Measurements from ENCODE around the gene AQP12B. TPM values are rescaled to one million over a fixed set of nuclear protein-coding genes. Genes with fewer than 3 reads are reported as not detected.

Gene AQP12B
- total RNA-seq, 2 donors from 2014 or later = not detected

DNA sequence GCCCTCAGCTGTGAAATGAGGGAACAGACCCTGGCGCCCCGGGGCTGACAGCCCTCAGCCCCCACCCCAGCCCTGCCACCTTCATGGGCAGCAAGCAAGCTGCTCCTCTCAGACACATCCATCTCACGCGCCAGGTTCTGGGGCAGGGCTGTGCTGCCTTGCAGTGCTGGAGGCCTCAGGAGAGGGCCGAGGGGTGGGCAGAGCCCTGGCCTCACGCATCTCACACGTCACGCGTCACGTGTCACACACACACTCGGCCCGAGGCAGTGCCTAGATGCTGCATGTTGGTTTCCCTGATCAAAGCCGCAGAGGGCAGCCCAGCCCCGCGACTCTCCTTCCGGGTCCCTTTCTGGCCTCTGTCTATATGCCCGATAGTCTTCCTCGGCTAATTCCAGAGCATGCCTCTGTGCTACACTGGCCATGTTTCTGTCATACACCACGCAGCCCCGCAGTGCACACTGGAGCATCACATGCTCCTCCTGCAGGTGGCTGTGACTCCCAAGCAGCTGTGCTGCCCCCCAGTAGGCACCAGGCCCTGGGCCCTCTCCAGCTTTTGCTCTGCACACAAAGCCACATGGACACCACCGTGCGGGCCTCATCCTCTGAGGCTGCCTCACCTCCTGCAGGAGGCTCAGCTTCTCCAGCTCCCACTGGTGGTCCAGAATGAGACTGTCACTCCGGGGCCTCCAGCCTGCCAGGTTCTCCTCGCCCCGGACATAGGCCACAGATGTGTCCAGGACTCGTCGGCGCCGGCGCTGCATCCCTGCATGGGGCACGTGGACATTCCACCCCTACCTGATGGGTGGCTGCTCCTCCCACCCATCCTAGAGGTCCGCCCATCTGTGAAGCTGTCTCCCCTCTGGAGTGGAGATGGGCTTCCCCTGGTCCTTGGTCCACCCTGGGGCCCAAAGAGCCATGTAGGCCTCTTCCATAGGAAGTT, 40.4 kb upstream of the AQP12B start:
- H3K9me3 Mint-ChIP-seq = no peaks in the 10 kb centered on the region
- H3K27ac Mint-ChIP-seq = no peak overlapping the region
- no peaks in the 10 kb centered on the region for H3K4me1 Mint-ChIP-seq (ENCODE audit: low read depth in 2 of 2)
- no peak for DNase-seq (ENCODE audit: low spot score)
- no peak for ATAC-seq
- no peak overlapping the region for H3K4me3 Mint-ChIP-seq
- H3K36me3 Mint-ChIP-seq = no peaks in the 10 kb centered on the region
- no peaks in the 10 kb centered on the region for H3K27me3 Mint-ChIP-seq

DNA sequence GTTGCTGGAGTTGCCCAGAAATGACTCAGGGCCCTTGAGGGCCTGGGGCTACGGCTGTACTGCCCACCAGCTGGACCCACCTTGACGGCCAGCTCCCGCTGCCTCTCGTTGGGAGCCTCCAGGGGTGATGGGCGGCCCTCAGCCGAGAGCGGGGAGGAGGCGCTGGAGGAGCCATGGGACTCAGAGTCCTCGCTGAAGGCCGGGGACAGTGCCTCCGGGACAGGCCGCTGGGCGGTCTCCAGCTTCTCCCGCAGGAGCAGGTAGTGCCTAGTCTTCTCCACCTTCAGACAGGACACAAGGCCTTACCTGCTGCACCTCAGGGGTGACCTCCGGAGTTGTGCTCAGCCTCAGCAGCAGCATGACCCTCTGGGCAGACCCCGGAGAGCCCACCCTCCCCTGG, 39.7 kb upstream of the AQP12B start:
- Mint-ChIP-seq H3K36me3 (no peaks in the 10 kb centered on the region), H3K4me3 (no peak overlapping the region), H3K27me3 (no peaks in the 10 kb centered on the region), H3K9me3 (no peaks in the 10 kb centered on the region), H3K27ac (no peak overlapping the region), H3K4me1 (ENCODE audit: low read depth in 2 of 2) (no peaks in the 10 kb centered on the region)
- ATAC-seq (no peak), DNase-seq (ENCODE audit: low spot score) (no peak)

DNA sequence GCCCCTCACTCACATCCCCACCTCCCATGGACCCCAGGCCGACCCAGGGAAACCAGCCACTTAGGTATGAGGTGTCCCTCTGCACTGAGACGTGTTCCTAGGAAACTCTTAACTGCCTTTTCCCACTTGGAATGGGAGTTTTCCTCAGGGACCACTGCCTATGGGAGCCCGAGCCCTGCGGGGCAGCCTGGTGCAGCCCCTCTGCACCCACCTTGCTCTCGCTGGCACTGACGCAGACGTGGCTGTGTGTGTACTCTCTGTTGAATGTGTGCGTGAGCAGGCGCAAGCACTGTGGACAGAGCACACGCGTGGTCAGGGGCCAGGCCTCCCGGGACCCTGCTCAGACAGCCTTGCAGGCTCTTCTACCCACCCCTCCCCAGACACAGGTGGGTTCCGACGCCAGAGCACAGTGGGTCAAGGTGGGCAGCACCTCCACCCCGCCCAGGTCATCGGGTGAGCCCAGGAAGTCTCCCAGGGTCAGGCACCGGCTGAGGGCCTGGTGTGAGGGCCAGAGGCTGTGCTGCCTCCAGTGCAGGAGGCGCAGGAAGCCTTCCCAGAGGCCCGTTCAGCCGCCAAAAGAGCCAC, 39.0 kb upstream of the AQP12B start:
- no peaks in the 10 kb centered on the region for H3K9me3 Mint-ChIP-seq
- H3K4me1 Mint-ChIP-seq (ENCODE audit: low read depth in 2 of 2) = no peaks in the 10 kb centered on the region
- DNase-seq (ENCODE audit: low spot score) (no peak), ATAC-seq (no peak)
- no peaks in the 10 kb centered on the region for H3K27me3 Mint-ChIP-seq
- no peaks in the 10 kb centered on the region for H3K36me3 Mint-ChIP-seq
- H3K27ac Mint-ChIP-seq = no peak overlapping the region
- no peak overlapping the region for H3K4me3 Mint-ChIP-seq

DNA sequence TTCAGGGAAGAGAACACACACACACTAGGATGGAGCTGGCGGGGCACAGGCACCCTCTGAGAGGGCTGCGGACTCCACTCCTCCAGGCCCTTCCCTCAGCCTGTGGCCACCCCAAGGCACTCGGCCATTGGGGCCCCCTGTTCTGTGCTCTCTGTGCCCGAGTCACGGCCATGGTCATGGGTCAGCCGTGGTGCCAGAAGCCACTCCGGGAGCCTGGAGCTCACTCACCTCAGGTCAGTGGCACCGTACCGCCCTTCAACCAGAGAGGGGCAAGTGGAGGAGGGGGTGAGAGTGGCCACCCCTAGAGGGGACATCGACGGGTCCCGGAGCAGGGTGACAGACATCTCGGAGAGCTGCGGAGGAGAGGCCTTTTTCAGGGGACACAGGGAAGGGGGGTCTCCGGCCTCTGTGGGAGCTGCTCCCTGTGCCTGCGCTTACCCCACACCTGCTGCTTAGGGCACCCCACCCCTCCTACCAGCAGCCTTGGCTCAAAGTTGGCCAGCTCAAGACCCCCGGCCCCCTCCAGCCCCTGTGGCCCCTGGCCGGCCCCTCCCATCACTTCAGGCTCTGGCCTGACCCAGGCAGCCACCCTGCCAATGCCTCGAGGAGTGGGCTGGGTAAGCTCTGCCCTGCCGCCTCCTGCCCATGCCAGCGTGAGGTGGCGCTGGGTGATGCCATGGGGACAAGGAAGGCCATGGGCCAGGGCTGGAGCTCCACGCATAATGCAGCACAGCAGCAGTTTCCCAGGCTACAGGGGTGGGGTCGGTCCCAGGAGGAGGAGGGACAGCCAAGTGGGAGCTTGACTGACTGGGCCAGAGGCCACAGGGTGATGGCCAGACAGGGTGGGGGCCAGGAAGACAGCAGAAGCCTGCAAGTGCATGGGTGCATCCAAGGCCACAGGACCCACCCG, 38.3 kb upstream of the AQP12B start:
- no peaks in the 10 kb centered on the region for H3K4me1 Mint-ChIP-seq (ENCODE audit: low read depth in 2 of 2)

DNA sequence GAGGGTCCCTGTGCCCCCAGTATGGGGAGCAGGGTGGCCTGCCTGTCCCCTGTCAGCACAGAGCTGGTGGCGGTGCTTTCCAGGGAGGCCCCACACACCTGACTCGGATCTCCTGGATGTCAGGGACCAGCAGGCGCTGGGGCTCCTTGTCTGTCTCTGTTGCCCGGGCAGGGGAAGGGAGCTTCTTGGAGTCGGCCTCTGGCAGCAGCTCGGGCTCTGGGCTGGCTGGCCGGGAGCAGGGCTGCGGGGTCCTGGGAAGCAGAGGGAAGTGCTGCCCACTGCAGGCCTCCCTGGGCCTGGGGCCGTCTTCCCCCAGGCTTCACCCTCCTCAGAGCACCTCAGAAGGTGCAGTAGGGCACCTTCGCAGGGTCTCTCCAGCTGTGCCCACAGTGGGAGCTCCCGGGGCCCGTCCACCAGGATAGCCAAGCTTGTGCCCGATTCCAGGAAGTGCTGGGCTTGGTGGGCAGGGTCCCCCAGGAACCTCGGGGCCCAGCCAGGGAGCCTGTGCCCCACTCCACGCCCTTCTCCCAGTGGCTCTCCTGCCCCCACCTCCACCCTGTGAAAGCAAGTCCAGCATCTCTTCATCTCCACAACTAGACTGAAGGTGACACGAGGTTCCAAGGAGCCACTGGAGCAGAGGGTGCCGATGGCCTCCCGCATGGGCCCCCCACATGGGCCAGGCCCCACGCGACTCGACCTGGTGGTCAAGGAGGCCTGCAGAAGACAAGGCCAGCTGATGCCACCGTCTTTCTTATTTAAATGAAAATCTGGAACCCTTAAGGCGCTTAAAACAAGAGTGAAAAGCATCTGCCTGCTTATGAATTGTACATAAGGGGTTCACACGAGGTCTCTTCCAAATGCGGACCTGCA, 37.2 kb upstream of the AQP12B start:
- Mint-ChIP-seq H3K9me3 (no peaks in the 10 kb centered on the region), H3K4me3 (no peak overlapping the region), H3K36me3 (no peaks in the 10 kb centered on the region), H3K27ac (no peak overlapping the region), H3K4me1 (ENCODE audit: low read depth in 2 of 2) (no peaks in the 10 kb centered on the region), H3K27me3 (no peaks in the 10 kb centered on the region)
- DNase-seq (ENCODE audit: low spot score) (no peak), ATAC-seq (no peak)

More for the DNA sequence above, 38.3 kb upstream of the AQP12B start:
- Mint-ChIP-seq H3K9me3 (no peaks in the 10 kb centered on the region), H3K27ac (no peak overlapping the region), H3K27me3 (no peaks in the 10 kb centered on the region), H3K36me3 (no peaks in the 10 kb centered on the region), H3K4me3 (no peak overlapping the region)
- no peak for DNase-seq (ENCODE audit: low spot score)
- ATAC-seq = no peak

DNA sequence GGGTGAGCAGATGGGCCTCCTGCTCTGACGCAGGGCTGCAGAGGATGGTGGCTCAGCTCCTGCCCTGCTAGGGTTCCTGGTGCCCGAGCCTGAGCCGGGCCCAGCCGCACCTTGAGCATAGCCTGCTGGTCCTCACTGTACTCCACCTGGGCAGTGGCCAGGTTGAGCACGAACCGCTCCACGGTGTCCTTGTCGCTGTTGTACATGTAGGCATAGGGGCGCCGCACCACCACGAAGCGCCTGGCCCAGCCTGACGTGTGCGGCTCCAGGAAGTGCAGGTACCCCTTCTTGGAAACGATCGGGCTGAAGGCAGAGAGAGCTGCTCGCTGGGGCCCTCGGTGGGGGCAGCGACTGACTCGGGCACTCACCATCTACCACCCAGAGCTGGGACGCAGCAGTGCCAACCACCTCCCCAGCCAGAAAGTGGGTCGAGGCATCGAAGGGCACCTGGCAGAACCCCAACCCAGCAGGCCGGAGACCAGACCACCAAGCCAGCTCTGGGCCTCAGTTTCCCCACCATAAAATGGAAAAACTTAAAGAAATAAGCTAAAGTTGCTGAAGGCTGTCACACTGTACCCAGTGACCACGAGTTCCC, 36.3 kb upstream of the AQP12B start:
- H3K27ac Mint-ChIP-seq = no peak overlapping the region
- no peaks in the 10 kb centered on the region for H3K9me3 Mint-ChIP-seq
- no peak for DNase-seq (ENCODE audit: low spot score)
- no peaks in the 10 kb centered on the region for H3K27me3 Mint-ChIP-seq
- no peaks in the 10 kb centered on the region for H3K36me3 Mint-ChIP-seq
- ATAC-seq = no peak
- H3K4me1 Mint-ChIP-seq (ENCODE audit: low read depth in 2 of 2) = no peaks in the 10 kb centered on the region
- H3K4me3 Mint-ChIP-seq = no peak overlapping the region

DNA sequence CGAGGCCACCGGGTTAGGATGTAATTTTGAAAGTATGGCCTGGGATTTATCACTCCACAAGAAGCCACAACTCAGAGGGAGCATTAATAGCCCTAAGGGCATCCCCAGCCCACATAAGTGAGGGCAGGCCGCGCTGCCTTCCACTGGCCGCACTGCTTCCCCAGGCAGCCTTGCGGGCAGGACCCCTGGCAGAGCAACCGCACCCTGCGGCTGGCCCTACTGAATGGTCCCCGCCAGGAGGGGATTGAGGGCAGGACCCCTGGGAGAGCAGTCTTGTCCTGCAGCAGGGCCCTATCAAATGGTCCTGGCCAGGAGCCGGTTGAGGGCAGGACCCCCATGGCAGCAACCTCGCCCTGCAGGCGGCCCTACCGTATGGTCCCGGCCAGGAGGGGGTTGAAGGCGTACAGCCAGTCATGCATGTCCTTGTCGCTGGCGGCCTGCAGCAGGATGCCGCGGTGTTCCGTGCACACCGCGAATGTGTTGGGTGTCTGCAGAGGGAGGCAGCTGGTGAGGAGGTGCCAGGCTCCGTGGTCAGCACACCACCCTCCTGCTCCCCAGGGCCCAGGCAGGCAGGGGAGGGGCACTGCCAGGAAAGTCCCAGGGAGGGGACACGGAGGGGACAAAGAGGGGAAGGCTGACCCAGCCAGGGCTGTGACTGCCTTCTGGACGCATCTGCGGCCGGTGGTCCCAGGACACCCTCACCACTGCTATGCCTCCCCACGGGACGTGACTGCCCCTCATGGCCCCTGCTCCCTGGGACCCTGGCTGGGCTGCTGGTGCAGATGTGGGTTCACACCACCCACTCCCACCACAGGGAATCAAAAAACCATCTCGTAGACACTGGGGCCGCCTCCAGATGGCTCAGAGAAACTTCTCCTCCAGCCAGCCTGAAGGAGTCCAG, 35.2 kb upstream of the AQP12B start:
- no peak for DNase-seq (ENCODE audit: low spot score)
- H3K9me3 Mint-ChIP-seq = no peaks in the 10 kb centered on the region
- no peaks in the 10 kb centered on the region for H3K27me3 Mint-ChIP-seq
- H3K4me3 Mint-ChIP-seq = no peak overlapping the region
- H3K4me1 Mint-ChIP-seq (ENCODE audit: low read depth in 2 of 2) = no peaks in the 10 kb centered on the region
- no peak for ATAC-seq
- no peaks in the 10 kb centered on the region for H3K36me3 Mint-ChIP-seq
- H3K27ac Mint-ChIP-seq = no peak overlapping the region

DNA sequence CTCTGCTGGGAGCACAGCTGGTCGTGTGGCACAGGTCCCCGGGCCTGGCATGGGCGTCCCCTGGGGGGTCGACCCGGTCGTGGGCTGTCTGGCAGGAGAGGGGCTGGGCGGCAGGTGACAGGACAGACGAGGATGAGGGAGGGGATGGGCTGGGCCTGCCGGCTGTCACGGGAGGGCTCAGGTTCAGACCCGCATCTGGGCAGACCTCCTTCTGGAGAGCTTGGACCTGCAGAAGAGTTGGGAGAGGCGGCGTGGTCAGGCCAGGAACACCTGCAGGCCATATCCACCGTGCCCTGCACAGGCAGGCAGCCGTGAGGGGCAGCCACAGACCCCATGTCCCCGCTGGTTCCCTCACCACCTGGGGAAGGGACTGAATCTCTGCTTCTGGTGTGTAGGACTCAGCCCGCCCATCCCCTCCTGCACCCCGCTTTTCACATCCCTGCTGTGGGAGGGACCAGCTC, 34.5 kb upstream of the AQP12B start:
- H3K27ac Mint-ChIP-seq = no peak overlapping the region
- H3K27me3 Mint-ChIP-seq = no peaks in the 10 kb centered on the region
- H3K36me3 Mint-ChIP-seq = no peaks in the 10 kb centered on the region
- no peaks in the 10 kb centered on the region for H3K9me3 Mint-ChIP-seq
- no peak overlapping the region for H3K4me3 Mint-ChIP-seq
- DNase-seq (ENCODE audit: low spot score) = no peak
- H3K4me1 Mint-ChIP-seq (ENCODE audit: low read depth in 2 of 2) = no peaks in the 10 kb centered on the region
- ATAC-seq = no peak

DNA sequence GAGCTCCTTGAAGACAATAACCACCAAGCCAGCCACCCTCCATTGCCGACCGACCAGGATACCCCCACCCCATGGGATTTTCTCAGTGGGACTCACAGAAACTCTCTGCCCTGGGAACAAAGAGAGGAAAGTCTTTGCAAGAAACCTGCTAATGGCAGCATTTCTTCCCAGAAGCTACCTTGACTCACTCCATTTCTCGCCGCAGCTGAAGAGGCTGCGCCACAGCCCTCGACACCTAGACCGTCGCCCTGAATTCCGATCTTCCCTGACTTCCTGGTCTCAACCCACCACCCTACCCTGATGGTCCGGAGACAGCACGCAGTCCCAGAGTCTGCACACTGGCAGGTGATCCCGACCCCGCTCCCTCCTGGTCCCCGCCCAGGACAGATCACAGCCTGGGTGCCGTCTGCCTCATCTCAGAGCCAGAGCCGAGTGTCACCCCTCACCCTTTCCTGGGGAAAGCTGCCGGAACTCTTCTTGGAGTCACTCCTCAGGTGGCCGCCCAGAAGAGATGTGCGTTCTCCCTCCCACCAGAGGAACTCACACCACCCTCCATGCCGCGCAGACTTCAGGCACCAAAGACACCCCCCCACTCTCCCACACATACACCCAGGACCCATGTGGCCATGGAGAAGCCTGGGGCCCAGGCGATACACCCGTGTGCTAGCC, 33.6 kb upstream of the AQP12B start:
- no peaks in the 10 kb centered on the region for H3K4me1 Mint-ChIP-seq (ENCODE audit: low read depth in 2 of 2)
- no peaks in the 10 kb centered on the region for H3K9me3 Mint-ChIP-seq
- H3K27me3 Mint-ChIP-seq = no peaks in the 10 kb centered on the region
- no peak for DNase-seq (ENCODE audit: low spot score)
- H3K36me3 Mint-ChIP-seq = no peaks in the 10 kb centered on the region
- H3K4me3 Mint-ChIP-seq = no peak overlapping the region
- no peak for ATAC-seq
- no peak overlapping the region for H3K27ac Mint-ChIP-seq

DNA sequence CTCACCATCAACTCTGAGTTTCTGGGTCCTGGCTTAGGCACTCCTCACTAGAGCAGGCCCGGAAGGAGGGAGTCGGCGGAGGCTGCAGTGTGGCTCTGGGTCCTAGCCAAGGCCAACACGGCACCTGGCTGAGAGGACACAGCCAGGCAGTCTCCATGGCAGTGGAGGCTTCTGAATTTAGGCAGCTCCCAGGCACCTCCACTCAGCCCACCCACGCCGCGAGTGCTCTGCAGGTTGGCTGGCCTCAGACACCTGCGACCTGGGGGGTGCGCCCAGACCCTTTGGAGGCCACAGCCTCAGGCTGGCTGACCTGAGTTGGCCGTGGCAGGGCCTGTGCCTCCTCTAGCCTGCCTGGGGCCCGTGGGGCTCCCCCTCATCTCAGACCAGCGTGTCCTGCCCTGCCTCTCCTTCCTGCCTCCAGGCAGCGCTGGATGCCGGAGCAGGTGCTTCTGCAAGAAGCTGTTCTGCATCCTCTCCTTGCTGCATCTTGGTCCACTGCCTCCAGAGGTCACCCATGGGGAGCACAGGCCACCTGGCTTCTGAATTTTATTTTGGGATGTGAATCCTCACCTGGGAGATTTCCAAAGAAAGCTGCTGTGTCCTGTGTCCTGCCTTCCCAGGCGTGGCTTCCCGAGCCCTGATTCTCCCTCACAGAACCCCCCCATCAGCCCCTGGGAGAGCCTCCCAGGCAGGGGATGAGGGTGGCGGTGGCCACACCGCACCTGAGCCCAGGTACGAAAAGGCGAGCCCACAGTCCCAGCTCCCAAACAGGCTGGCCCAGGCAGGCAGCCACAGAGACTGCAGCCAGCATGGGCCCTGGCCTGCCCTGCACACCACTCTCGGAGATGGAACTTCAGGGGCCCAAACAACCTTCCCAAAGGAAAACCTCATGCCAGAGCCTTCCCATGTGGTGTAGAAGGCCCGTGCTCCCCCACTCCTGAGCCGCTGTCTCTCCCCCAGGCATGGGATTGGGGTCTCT, 32.4 kb upstream of the AQP12B start:
- Mint-ChIP-seq H3K9me3 (no peaks in the 10 kb centered on the region), H3K4me1 (ENCODE audit: low read depth in 2 of 2) (no peaks in the 10 kb centered on the region), H3K27me3 (no peaks in the 10 kb centered on the region), H3K4me3 (no peak overlapping the region), H3K27ac (no peak overlapping the region), H3K36me3 (no peaks in the 10 kb centered on the region)
- no peak for DNase-seq (ENCODE audit: low spot score)
- no peak for ATAC-seq

All from natural killer cell treated with Interleukin-12 subunit alpha and Interleukin-12 subunit beta and Interleukin-15 and Interleukin-18, amount 100 ng/mL, for 72 hours (primary cell).